GM12864 (cell line): Measurements from ENCODE around the gene CCDC32.

Experiments
- DNase-seq: peaks from one replicate; pipeline ENCODE4 v3.0.0-alpha.2; 2011; ENCODE audit warnings: low read depth
- H3K4me3 ChIP-seq: 2 replicates; pipeline ENCODE4 v1.5.1; 2011; ENCODE audit warnings: mild to moderate bottlenecking, low read depth, low read length, control low read depth
- TF ChIP-seq, protein P1 (sequence below): IDR thresholded peaks from 2 replicates; pipeline ENCODE4 v1.5.1; 2011; ENCODE audit warnings: low read depth, mild to moderate bottlenecking, moderate library complexity, low read length, control low read depth, inconsistent platforms; ENCODE audit errors: missing control alignments

Gene CCDC32

DNA sequence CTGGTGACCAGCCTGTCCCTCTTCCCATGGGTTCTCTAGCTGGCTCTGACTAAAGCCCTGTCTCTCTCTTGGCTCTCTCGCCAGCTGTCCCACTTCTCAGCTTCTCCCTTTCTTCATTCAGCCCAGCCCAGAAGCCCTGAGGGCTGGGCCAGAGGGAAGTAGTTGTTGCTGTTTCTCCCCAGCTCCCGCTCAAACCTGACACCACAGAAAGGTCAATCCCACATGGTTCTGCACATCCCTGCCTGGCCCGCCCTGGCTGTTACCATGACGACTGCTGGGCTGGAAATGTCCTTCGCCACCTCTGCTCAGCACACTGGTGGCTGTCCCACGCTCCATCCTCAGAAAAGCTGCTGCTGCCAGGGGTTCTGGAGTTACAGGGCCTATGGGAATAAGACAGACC lies 25.9 kb downstream of the CCDC32 start:
- no peak for DNase-seq
- no peak overlapping the region for H3K4me3 ChIP-seq
- TF ChIP-seq, protein P1, sequence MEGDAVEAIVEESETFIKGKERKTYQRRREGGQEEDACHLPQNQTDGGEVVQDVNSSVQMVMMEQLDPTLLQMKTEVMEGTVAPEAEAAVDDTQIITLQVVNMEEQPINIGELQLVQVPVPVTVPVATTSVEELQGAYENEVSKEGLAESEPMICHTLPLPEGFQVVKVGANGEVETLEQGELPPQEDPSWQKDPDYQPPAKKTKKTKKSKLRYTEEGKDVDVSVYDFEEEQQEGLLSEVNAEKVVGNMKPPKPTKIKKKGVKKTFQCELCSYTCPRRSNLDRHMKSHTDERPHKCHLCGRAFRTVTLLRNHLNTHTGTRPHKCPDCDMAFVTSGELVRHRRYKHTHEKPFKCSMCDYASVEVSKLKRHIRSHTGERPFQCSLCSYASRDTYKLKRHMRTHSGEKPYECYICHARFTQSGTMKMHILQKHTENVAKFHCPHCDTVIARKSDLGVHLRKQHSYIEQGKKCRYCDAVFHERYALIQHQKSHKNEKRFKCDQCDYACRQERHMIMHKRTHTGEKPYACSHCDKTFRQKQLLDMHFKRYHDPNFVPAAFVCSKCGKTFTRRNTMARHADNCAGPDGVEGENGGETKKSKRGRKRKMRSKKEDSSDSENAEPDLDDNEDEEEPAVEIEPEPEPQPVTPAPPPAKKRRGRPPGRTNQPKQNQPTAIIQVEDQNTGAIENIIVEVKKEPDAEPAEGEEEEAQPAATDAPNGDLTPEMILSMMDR: no peak

DNA sequence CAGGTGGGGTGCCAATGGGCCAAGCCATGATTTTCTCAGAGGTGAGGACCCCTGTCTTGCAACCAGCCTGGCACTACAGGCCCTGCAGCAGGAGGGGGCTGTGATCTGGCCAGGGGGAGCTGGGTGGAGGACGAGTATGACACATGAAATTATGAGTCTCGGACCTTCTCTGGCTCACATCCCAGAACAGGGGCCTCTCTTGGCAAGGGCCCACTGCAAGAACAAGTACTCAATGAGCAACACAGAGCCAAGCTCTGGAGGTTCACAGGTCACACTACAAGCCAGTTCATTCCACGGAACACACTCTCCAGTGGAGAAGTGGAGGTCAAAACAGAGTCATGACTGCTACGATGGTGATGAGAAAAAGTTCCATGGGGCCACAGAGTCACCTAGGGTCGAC lies 28.3 kb downstream of the CCDC32 start:
- no peak for DNase-seq
- TF ChIP-seq, protein P1: no peak
- H3K4me3 ChIP-seq: no peak overlapping the region

DNA sequence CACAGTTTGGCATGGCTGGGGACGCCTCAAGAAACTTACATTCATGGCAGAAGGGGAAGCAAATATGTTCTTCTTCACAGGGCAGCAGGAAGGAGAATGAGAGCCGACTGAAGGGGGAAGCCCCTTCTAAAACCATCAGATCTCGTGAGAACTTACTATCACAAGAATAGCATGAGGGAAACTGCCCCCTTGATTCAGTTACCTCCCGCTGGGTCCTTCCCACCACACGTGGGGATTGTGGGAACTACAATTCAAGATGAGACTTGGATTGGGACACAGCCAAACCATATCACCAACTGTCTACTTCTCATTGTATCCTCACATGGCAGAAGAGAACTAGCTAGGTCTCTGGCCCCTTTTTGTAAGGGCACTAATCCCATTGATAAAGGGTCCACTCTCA lies 30.5 kb downstream of the CCDC32 start:
- DNase-seq: no peak
- TF ChIP-seq, protein P1: no peak
- no peak overlapping the region for H3K4me3 ChIP-seq

DNA sequence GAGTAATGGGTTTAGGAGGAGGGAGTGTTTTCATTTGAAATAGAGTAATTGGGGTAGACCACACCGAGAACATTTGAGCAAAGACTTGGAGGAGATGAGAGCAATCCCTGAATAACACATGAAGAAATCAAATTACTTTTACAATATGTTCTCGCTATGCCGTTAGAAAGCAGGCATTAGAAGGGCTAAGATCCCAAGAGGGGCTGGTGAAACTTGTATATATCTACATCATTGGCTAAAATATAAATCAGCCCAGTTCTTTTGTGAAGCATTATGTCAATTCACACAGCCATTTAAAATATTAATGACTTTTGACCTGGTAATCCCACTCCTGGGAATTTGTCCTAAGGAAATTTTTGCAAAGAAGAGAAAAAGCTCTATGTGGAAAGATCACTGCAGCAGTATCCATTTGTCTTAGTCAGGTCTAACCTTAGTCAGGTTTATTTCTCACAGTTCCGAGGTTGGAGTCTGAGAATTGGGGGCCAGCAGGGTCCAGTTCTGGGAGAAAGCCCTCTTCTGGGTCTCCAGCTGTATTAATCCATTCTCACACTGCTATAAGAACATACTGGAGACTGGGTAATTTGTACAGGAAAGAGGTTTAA lies 31.0 kb downstream of the CCDC32 start:
- TF ChIP-seq, protein P1: no peak
- DNase-seq: no peak
- H3K4me3 ChIP-seq: no peak overlapping the region

DNA sequence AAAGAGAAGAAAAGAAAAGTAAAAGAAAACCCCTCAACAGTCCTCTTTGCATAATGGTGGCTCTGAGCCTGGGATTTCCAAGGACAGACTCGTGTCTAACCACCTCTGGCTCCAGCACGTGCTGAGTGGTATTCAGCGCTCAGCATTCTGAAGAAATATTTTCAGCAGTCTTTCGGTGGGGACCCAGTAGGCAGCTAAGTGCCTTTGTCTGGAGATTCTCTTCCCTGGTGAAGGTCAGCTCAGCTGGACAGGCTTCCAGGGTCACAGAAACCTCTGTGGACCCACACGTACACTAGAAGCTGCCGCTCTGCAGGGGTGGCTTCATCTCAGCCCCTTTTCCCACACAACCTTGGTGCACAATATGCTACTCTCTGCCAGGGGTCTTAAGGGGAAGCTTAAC lies 36.0 kb downstream of the CCDC32 start:
- TF ChIP-seq, protein P1: no peak

DNA sequence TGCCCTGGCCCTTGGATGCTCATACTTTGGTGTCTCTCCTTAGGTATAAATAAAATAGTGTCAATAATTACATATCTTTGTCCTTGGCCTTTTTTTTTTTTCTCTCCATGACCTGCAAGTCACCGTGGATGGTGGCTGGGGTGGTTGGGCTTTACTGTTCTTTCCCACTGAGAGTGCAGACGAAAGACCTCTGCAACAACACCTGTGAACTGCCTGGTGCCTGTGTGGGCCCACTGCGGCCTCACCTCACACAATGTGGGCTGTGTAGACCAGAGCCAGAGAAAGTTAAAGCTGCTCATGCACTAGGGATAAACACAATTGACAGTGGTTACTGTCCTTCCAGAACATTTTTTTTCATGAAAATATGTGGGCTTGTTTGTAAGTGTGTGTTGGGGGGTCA lies 39.0 kb downstream of the CCDC32 start:
- DNase-seq: no peak
- no peak overlapping the region for H3K4me3 ChIP-seq
- TF ChIP-seq, protein P1: no peak

More for the DNA sequence above, 36.0 kb downstream of the CCDC32 start:
- H3K4me3 ChIP-seq: no peak overlapping the region
- DNase-seq: no peak

DNA sequence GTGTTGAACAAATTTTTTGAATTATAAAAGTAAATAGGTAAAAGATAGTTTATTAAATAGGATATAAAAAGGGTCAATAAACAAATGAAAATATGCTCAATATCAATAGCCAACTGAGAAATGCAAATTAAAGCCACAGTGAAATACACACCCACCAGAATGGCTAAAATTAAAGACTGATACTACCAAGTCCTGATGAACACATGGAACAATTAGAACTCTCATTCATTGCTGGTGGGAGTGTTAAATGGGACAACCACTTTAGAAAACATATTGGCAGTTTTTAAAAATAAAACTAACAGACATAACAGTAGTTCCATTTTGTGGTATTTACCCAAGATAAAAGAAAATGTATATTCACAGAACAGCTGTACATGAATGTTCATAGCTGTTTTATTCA lies 41.2 kb downstream of the CCDC32 start:
- H3K4me3 ChIP-seq: no peak overlapping the region
- no peak for DNase-seq
- TF ChIP-seq, protein P1: no peak
